Measurements from ENCODE around the gene WLS. TPM values are rescaled to one million over a fixed set of nuclear protein-coding genes. Genes with fewer than 3 reads are reported as not detected.

Gene WLS
- polyA plus RNA-seq, 1 donor from 2014 or later: 8.8 TPM

- Histone ChIP-seq H3F3A (ENCODE audit: insufficient read depth, low read length, poor library complexity, severe bottlenecking) (no peaks in the 10 kb centered on the region), H2AFZ (ENCODE audit: low read depth, low read length) (no peak overlapping the region), H3K79me2 (replicated peaks; ENCODE audit: insufficient read depth, low read length) (no peaks in the 10 kb centered on the region), H3K27ac (ENCODE audit: low read length) (no peak overlapping the region), H4K20me1 (ENCODE audit: insufficient read depth) (no peaks in the 10 kb centered on the region), H3K9me2 (ENCODE audit: insufficient read depth, low read length) (no peaks in the 10 kb centered on the region), H3K27me3 (ENCODE audit: insufficient read depth, low read depth, low read length) (peaks cover 100% of the 10 kb centered on the region), H3K4me2 (ENCODE audit: low read length) (no peak overlapping the region), H3K9me3 (ENCODE audit: low read length) (no peaks in the 10 kb centered on the region), H3K36me3 (ENCODE audit: insufficient read depth, low read length) (no peaks in the 10 kb centered on the region), H3K4me3 (ENCODE audit: low read length) (no peak overlapping the region), H3K9ac (ENCODE audit: low read length) (no peak overlapping the region)
- TF ChIP-seq MXI1 (conservative IDR thresholded peaks at IDR 0.05; ENCODE audit: poor library complexity, severe bottlenecking): no peak
- no peak for TF ChIP-seq SMC3 (conservative IDR thresholded peaks at IDR 0.05; ENCODE audit: poor library complexity)
- TF ChIP-seq EZH2 (IDR thresholded peaks at IDR 0.05; ENCODE audit: borderline replicate concordance, insufficient read depth, low read length, poor library complexity, severe bottlenecking): no peak
- TF ChIP-seq, protein P1, sequence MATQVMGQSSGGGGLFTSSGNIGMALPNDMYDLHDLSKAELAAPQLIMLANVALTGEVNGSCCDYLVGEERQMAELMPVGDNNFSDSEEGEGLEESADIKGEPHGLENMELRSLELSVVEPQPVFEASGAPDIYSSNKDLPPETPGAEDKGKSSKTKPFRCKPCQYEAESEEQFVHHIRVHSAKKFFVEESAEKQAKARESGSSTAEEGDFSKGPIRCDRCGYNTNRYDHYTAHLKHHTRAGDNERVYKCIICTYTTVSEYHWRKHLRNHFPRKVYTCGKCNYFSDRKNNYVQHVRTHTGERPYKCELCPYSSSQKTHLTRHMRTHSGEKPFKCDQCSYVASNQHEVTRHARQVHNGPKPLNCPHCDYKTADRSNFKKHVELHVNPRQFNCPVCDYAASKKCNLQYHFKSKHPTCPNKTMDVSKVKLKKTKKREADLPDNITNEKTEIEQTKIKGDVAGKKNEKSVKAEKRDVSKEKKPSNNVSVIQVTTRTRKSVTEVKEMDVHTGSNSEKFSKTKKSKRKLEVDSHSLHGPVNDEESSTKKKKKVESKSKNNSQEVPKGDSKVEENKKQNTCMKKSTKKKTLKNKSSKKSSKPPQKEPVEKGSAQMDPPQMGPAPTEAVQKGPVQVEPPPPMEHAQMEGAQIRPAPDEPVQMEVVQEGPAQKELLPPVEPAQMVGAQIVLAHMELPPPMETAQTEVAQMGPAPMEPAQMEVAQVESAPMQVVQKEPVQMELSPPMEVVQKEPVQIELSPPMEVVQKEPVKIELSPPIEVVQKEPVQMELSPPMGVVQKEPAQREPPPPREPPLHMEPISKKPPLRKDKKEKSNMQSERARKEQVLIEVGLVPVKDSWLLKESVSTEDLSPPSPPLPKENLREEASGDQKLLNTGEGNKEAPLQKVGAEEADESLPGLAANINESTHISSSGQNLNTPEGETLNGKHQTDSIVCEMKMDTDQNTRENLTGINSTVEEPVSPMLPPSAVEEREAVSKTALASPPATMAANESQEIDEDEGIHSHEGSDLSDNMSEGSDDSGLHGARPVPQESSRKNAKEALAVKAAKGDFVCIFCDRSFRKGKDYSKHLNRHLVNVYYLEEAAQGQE (IDR thresholded peaks at IDR 0.05; ENCODE audit: borderline replicate concordance): no peak
- TF ChIP-seq, protein P2, sequence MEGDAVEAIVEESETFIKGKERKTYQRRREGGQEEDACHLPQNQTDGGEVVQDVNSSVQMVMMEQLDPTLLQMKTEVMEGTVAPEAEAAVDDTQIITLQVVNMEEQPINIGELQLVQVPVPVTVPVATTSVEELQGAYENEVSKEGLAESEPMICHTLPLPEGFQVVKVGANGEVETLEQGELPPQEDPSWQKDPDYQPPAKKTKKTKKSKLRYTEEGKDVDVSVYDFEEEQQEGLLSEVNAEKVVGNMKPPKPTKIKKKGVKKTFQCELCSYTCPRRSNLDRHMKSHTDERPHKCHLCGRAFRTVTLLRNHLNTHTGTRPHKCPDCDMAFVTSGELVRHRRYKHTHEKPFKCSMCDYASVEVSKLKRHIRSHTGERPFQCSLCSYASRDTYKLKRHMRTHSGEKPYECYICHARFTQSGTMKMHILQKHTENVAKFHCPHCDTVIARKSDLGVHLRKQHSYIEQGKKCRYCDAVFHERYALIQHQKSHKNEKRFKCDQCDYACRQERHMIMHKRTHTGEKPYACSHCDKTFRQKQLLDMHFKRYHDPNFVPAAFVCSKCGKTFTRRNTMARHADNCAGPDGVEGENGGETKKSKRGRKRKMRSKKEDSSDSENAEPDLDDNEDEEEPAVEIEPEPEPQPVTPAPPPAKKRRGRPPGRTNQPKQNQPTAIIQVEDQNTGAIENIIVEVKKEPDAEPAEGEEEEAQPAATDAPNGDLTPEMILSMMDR (IDR thresholded peaks at IDR 0.05; ENCODE audit: poor library complexity, severe bottlenecking): no peak
- TF ChIP-seq RAD21 (conservative IDR thresholded peaks at IDR 0.05): no peak
- TF ChIP-seq TAF1 (IDR thresholded peaks at IDR 0.05; ENCODE audit: low read depth): no peak
- no peak for TF ChIP-seq POLR2AphosphoS5 (IDR thresholded peaks at IDR 0.05)
- TF ChIP-seq EP300 (conservative IDR thresholded peaks at IDR 0.05; ENCODE audit: poor library complexity, severe bottlenecking): no peak
These were observed 3.5 kb downstream of the WLS start for GRCh38 chr1:68228851-68229250.

GRCh38 chr1:68227598-68227997, 4.7 kb downstream of the WLS start:
- no peaks in the 10 kb centered on the region for H3F3A ChIP-seq (ENCODE audit: insufficient read depth, low read length, poor library complexity, severe bottlenecking)
- no peaks in the 10 kb centered on the region for H3K9me2 ChIP-seq (ENCODE audit: insufficient read depth, low read length)
- H4K20me1 ChIP-seq (ENCODE audit: insufficient read depth): no peaks in the 10 kb centered on the region
- peaks cover 98% of the 10 kb centered on the region for H3K27me3 ChIP-seq (ENCODE audit: insufficient read depth, low read depth, low read length)
- no peaks in the 10 kb centered on the region for H3K9me3 ChIP-seq (ENCODE audit: low read length)
- H3K9ac ChIP-seq (ENCODE audit: low read length): no peak overlapping the region
- no peak for TF ChIP-seq EP300 (conservative IDR thresholded peaks at IDR 0.05; ENCODE audit: poor library complexity, severe bottlenecking)
- TF ChIP-seq, protein P1 (IDR thresholded peaks at IDR 0.05; ENCODE audit: borderline replicate concordance): no peak
- TF ChIP-seq MXI1 (conservative IDR thresholded peaks at IDR 0.05; ENCODE audit: poor library complexity, severe bottlenecking): no peak
- no peak for TF ChIP-seq TAF1 (IDR thresholded peaks at IDR 0.05; ENCODE audit: low read depth)
- TF ChIP-seq SMC3 (conservative IDR thresholded peaks at IDR 0.05; ENCODE audit: poor library complexity): no peak
- TF ChIP-seq EZH2 (IDR thresholded peaks at IDR 0.05; ENCODE audit: borderline replicate concordance, insufficient read depth, low read length, poor library complexity, severe bottlenecking): no peak
- TF ChIP-seq RAD21 (conservative IDR thresholded peaks at IDR 0.05): no peak
- no peak for TF ChIP-seq POLR2AphosphoS5 (IDR thresholded peaks at IDR 0.05)
- TF ChIP-seq, protein P2 (IDR thresholded peaks at IDR 0.05; ENCODE audit: poor library complexity, severe bottlenecking): no peak
- H3K4me2 ChIP-seq (ENCODE audit: low read length): no peak overlapping the region
- H2AFZ ChIP-seq (ENCODE audit: low read depth, low read length): no peak overlapping the region
- H3K36me3 ChIP-seq (ENCODE audit: insufficient read depth, low read length): no peaks in the 10 kb centered on the region
- H3K79me2 ChIP-seq (replicated peaks; ENCODE audit: insufficient read depth, low read length): no peaks in the 10 kb centered on the region
- no peak overlapping the region for H3K4me3 ChIP-seq (ENCODE audit: low read length)
- H3K27ac ChIP-seq (ENCODE audit: low read length): no peak overlapping the region

Data from neural cell (in vitro differentiated cells).